ENCODE results near the gene PUS10.
"Not testable (repeated sequence)": the region's sequence is repeated elsewhere in the genome, so short reads cannot be mapped to it uniquely, and the experiment has no call there.

PUS10 gene, protein sequence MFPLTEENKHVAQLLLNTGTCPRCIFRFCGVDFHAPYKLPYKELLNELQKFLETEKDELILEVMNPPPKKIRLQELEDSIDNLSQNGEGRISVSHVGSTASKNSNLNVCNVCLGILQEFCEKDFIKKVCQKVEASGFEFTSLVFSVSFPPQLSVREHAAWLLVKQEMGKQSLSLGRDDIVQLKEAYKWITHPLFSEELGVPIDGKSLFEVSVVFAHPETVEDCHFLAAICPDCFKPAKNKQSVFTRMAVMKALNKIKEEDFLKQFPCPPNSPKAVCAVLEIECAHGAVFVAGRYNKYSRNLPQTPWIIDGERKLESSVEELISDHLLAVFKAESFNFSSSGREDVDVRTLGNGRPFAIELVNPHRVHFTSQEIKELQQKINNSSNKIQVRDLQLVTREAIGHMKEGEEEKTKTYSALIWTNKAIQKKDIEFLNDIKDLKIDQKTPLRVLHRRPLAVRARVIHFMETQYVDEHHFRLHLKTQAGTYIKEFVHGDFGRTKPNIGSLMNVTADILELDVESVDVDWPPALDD

DNA sequence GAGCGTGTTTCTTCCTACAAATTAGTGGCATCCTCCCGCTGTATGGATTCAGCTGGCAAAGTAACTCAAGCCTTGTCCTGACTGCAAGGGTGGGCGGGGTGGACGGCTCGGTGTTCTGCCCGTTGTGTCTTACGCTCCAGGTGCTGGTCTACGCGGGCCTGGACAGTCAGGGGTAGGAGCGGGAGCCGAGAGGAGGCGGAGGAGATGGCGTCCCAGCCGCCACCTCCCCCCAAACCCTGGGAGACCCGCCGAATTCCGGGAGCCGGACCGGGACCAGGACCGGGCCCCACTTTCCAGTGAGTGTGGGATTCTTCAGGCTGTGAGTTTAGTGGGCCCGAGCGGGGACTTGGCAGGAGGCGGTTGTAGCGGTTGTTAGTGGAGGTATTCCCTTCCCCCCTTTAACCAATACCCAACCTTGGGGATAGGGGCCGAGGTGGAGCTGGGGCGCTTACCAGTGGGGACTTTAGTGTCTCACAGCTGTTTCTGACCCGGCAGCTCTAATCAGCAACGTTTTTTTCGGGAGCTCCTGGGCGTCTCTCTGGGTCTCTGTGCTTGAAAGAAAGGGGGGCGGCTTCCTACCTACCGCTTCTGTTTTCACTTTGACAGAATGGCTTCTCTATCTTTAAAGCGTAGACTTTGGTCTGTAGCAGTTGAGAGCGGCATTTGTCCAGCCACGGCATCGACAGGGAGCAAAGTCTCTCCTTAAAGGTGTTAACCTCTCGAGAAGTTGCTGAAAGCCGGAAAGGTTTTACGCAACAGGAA lies at the start of gene PUS10, which contains the start of gene PEX13:
Gene PUS10 (minus strand): TSS at position 700 of the 762 bp plus-strand sequence. CDS start 6,365 bp downstream, outside the sequence.
Gene PEX13 (plus strand): TSS at position 165 of the 762 bp plus-strand sequence. CDS start 40 bp downstream, at position 205.
- peak; percentile 73 for DNase-seq

GRCh38 chr2:61065714-61066709 lies 48.0 kb upstream of the PUS10 start, which contains the start of gene SANBR:
Gene SANBR, plus strand, starts transcription at chr2:61065871. Its CDS starts 4,480 bp downstream, at chr2:61070351.
- DNase-seq, result no peak

DNA sequence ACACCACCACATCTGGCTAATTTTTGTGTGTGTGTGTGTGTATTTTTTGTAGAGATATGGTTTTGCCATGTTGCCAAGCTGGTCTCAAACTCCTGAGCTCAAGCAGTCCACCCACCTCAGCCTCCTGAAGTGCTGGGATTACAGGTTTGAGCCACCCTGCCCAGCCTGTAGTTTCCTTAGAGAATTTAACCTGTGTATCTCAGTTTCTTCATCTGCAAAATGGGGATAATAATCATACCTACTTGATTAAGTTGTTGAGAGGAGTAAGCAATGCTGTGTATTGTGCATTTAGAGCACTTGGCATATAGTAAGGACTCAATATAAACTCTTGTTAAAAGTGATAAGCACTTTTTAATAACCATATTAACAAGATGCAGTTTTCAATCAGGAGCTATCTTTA lies 41.3 kb upstream of the PUS10 start:
- DNase-seq, result no peak

DNA sequence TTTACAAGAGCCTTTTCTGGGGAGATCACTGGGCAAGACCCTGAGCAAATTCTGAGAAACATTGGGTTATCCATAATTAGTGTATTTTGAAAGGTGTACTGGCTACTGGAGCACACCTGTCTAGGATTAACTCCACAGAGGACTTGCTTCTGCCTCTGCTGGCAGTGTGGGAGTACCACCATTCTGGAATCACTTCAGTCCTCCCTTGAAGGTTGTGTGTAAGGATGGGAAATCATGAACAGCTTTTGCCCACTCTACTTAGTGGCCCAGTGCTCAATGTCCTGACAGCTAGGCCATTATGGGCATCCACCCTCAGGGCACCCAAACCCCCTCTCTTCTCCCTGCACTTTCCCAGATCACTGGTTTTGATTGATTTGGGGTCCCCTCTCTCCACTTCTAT lies 39.5 kb upstream of the PUS10 start:
- DNase-seq, result no peak

DNA sequence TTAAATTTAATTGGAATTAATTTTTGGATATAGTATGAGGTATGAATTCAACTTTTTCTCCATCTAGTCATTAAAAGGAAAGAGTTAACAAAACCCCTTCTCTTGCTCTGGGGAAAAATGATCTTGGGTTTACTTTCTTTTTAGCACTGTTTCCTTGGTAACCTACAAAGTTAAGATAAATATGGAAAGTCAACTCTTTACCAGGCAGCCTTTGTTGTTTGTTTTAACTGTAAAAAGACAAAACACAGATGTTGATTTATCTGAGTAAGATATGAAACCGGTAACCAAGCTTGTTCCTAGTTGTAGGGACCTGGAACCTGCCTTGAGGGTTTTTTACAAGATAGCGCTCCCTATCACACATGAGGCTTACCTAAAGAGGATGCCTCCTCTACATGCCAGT lies 37.5 kb upstream of the PUS10 start:
- DNase-seq, result no peak

GRCh38 chr2:61045999-61046398 lies 27.9 kb upstream of the PUS10 start:
- no peak for DNase-seq

GRCh38 chr2:61045226-61045625 lies 27.2 kb upstream of the PUS10 start:
- DNase-seq, result no peak

DNA sequence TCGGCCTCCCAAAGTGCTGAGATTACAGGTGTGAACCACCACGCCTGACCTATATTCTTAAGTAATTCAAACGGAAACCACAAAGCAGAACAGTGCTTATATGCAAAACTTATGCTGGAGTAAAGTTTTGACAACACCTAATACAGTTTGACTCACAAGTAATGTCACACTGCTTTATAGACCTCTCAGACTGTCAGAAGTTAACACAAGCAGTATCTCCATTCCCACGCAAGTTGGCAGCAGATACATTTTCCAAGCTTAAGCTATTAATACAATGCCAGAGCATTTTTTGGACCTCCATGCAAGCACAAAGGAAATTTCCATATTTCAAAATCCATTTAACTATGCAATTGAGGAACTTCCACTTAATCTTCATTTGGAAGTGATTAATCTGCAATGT lies 26.6 kb upstream of the PUS10 start:
- no peak for DNase-seq

GRCh38 chr2:61042807-61043206 lies 24.8 kb upstream of the PUS10 start:
- no peak for DNase-seq

DNA sequence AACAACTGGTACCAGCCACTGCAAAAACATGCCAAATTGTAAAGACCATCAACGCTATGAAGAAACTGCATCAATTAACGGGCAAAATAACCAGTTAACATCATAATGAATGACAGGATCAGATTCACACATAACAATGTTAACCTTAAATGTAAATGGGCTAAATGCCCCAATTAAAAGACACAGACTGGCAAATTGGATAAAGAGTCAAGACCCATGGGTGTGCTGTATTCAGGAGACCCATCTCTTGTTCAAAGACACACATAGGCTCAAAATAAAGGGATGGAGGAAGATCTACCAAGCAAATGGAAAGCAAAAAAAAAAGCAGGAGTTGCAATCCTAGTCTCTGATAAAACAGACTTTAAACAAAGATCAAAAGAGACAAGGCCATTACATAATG lies 18.6 kb upstream of the PUS10 start:
- DNase-seq, result not testable (repeated sequence)

- not testable (repeated sequence) for DNase-seq
Observed at GRCh38 chr2:61034592-61034991, 16.5 kb upstream of the PUS10 start.

GRCh38 chr2:61029533-61029932 lies 11.5 kb upstream of the PUS10 start:
- no peak for DNase-seq

DNA sequence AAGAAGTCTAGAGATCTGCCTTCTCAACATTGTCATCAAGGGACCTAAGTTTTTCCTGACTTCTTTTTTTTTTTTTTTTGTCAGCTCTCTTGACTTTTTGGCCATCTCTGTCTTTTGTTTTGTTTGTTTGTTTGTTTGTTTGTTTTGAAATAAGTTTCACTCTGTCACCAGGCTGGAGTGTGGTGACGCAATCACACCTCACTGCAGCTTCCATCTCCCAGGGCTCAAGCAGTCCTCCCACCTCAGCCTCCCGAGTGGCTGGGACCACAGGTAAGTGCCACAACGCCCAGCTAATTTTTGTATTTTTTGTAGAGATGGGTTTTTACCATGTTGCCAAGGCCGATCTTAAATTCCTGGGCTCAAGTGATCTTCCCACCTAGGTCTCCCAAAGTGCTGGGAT lies 5.6 kb upstream of the PUS10 start:
- DNase-seq, result no peak

GRCh38 chr2:61021228-61021660 lies 3.2 kb upstream of the PUS10 start:
- DNase-seq, result no peak

DNA sequence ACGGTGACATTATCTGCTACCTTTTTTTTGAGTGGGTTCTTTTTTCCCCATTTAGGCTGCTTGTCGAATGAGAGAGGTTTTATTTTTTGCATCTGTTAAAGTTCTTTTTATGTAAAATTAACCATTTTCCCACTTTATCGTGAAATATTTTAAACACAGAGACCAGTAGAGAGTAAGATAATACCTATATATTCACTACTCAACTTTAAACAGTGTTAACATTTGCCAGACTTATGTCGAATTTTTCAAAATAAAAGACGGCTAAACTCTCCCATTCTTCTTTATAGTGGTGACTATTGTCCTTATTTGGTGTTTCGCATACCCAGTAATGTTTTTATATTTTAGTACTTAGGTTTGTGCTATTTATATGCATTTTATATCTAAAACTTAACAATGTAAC lies 743 bp upstream of the PUS10 start:
- no peak for DNase-seq

DNA sequence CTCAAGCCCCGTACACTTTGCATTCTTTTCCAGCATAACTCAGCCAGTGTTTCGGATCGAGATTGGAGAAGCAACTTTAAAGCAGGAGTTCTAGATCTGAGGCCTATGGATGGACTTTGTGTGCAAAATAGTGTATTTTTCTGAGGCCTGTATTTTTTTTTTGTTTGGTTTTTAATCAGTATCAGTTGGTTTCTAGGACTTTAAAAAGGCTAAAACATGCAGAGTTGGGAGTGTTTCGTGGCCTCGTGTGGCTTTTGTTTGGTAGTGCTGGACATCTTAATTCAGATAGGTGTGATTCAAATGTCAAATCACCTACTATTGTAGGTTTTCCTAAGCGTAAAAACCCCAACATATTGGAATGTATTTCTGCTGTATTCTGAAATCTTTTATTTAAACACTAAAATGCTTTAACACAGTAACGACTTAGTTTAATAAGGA lies 282 bp upstream of the PUS10 start:
- no peak for DNase-seq

DNA sequence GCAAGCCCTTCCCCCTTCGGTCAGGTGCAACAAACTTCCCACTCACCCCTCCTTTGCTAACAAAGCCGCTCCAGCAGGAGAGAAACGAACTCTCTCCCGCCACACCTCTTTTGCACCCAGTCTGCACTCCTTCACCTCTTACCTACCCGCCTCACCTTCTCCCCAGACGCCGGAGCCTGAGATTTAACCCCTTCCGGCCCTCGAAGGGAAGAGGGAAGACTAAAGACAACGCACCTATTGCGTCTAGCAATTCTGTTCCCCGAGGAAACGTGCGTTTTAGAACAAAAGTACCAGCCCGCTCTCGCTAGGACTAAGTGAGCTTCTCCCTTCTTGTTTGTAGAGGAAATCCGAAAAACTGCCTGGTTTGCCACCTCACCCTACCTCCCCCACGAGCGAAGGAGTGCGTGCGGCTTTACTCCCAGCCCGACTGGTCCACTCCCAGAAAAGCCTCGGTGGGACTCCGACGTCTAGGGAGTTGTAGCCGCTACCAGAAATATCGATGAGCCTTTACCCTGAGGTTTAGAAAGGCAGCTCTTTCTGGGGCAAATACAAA lies 976 bp downstream of the PUS10 start:
- DNase-seq, result peak; percentile 73

DNA sequence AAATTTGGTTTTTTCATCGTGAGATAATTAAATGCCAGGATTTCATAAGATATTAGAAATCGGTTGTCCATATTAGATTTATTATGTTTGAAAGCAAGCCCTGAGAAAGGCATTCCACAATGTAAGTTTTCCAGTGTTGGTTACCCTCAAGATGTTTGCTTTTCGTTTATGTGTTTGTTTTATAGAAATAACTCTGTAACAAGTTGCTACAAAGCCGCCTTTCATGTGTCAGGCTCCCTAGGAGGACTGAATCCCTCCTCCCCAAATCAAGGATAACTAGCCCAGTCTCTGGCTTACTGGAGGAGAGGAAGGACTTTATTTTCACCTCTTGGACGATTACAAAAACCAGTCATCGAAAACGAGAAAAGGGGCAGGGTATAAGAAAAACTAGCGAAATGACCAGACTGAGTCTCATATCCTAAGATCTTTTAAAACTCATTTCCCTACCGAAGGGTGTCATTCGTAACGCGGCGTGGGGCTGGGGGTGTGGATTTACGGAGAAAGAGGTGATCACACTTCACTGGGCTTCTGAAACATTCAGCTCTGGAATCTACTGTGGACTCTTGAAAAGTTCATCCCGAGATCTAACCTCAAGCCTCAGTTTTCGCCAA lies 1.6 kb downstream of the PUS10 start:
- no peak for DNase-seq

DNA sequence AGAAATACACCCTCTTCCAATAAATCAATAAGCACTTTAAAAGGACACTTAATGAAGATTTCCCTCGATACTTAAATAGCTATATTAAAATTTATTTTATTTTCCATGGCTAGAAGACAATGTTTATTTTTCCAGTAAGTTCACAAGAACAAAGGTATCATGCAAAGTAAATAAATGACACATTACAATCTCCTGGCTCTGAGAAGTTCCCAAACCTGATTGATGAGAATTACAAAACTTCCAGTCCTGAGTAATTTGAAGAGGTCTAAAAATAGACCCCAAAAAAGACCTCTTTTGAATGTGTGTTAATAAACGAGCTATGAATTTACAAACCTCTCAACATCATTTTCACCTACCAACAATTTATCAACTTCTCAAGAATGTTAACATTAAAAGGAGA lies 2.1 kb downstream of the PUS10 start:
- DNase-seq, result no peak

DNA sequence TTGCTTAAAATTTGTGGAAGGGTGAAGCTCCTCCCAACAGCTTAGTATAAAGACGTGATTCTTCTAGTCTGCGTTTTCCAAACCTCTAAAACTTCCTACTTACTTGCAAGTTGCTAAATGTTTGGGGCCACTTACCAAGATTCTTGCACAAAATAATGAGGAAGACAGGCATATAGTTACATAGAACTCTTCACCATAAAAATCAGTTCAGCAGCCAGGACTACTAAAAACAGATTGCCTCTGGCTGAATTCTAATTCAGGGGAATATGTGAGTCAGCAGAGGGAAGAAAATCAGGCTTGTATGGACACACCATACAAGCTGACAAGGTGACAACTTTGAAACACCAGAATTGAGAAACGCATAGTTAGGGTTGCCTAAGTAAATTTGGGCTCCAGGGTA lies 3.3 kb downstream of the PUS10 start:
- DNase-seq, result no peak

GRCh38 chr2:61013382-61013781 lies 4.7 kb downstream of the PUS10 start:
- DNase-seq, result no peak

DNA sequence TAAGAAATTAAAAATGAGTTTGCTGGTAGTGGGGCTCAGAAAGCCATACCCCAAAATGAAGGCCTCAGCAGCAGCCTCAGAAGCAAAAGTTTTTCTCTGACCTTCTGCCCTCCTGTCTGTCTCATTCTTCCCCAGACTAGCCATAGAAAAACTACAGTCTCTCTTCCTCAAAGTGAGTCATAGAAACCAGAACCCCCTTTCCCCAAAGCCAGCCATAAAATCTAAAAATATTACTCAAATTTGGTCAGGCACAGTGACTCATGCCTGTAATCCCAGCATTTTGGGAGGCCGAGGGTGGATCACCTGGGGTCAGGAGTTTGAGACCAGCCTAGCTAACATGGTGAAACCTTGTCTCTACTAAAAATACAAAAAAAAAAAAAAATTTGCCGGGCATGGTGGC lies 5.8 kb downstream of the PUS10 start:
- DNase-seq, result not testable (repeated sequence)

Data from NCI-H2029 treated with DMSO at 0.1 percent for 48 hours (cell line).